Stimulated activated CD8-positive, alpha-beta memory T cell treated with anti-CD3 and anti-CD28 coated beads, Interleukin-12 subunit alpha, Interleukin-12 subunit beta, amount 100 ng/mL, for 4 hours (primary cell): ENCODE measurements around the gene LIPC.

ENCODE experiments used
- DNase-seq: peaks from one replicate; pipeline ENCODE4 v3.0.0-alpha.2; 2020; ENCODE audit warnings: low read depth

Gene LIPC

DNA sequence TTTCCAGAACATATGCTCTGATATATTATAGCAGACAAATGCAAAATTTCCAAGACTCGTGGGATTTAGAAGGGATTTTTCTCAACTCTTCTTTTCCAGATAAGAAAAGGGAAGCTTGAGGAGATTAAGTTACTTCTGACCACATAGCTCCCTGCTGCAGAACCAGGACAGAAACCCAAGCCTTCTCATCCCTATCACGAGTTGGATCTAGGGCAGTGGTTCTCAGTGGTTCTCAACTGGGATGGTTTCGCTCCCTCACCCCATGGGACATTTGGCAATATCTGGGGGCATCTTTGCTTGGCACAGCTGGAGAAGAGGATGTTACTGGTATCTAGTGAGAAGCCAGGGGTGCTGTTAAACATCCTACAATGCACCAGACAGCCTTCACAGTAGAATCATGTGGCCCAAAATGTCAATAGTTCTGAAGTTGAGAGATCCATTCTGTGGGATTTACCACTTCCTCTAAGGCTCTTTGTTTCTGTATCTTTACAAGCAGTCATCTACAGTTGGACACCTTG lies 64.2 kb downstream of the LIPC start:
- no peak for DNase-seq

DNA sequence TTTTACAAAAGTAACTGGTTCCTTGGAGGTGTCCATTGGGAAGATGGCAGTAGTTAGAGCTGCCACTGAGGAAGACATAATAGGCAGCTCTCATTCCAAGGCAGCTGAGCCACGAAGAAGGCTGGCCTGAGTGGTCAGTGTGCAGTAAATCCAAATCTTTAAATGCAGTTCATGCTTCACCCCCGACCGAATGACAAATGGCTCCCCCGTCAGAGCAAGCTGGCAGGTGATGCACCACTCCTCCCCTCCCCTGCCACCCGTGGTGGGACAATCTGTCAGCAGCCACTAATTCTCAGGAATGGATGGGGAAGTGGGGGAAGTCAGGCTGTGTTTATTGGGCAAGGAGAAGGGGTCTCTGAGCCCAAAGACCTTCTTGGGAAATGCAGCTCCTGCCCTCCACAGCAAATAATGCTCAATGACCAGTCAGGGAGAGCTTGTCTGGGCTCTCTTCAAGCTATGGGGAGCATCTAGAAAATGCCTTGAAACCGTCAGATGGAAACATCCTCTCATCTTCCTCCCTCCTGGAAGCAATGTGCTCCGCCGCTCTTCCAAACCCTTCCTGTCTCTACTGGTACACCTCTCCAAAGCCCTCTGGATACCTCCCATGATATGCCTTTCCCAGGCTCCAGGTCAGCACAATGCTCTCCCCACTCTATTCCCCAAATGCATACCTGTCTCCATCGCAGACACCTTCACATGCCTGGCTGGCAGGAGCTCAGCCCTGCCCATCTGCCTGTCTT lies 65.4 kb downstream of the LIPC start:
- no peak for DNase-seq

DNA sequence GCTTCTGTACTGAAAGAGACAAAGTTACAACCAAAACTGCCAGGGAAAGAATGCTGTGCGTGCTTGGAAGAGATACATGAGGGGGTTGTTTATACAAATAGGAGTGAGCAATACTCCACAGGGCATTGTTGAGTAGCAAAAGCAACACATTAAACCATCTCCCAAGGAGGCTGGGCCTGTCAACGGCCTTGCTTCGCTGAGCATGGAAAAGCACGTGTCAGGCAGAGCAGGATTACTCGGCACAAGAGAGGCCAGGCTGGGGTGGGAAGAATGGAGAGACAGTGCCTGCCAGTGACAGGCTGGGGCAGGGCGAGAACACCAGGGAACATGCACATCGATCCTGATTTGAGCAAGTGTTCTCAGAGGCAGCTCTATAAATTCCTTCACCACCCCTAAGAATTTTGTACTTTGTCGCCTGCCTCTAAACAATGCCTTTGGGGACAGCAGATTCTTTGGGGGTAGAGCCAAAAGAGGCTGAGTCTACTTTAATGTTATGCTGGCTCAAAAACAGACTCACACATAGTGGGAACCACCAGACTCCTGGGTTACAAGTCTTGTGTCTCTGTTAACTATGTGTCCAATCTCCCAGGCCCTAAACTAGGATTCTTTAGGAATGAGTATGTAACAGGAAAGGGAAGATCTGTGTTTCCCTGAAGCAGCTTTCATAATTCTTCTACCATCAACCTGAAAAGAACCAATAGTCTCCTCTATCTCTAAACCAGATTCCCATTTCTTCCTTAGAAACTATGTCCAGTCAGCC lies 67.2 kb downstream of the LIPC start:
- DNase-seq: no peak

DNA sequence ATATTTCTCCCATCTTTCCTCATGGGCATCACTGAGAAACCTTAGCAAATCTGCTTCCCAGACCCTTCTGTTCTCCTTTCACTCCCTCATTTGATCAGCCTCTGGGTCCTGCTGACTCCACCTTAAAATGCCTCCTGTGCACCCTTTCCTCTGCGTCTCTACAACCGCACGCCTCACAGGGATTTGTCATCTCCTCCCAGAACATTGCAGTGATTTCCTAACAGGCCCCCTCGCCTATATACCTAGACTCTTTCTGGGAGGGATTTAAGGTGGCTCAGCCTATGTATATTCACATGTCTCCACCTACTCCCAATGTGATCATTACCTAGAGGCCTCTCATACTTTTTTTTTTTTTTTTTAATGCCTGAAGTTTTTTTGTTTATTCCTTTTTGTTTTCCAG lies 69.2 kb downstream of the LIPC start:
- no peak for DNase-seq

DNA sequence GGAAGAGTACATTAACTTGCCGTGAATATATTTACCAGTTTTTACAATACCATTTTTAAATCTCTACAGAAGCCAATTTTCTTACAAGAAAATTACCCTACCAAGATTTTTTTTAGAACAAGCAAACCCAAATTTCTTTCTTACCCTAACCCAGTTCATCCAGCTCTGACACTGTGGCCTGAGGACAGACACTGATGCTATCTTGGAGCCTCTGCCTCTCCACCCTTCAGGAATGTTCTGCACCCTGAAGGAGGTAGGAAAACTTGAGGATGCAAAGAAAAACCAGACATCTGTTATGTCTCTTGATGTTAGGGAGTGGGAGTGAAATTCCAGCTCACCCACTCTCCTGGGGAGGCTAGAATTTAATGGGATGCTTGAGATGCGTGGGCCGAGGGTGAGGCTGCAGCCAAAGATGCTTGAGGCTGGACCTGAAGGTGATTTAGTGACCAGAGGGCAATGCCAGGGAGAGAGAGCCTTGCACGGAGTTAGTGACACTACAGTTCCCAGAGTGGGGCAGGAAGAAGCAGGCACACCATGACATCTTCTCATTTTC lies 69.9 kb downstream of the LIPC start:
- no peak for DNase-seq

DNA sequence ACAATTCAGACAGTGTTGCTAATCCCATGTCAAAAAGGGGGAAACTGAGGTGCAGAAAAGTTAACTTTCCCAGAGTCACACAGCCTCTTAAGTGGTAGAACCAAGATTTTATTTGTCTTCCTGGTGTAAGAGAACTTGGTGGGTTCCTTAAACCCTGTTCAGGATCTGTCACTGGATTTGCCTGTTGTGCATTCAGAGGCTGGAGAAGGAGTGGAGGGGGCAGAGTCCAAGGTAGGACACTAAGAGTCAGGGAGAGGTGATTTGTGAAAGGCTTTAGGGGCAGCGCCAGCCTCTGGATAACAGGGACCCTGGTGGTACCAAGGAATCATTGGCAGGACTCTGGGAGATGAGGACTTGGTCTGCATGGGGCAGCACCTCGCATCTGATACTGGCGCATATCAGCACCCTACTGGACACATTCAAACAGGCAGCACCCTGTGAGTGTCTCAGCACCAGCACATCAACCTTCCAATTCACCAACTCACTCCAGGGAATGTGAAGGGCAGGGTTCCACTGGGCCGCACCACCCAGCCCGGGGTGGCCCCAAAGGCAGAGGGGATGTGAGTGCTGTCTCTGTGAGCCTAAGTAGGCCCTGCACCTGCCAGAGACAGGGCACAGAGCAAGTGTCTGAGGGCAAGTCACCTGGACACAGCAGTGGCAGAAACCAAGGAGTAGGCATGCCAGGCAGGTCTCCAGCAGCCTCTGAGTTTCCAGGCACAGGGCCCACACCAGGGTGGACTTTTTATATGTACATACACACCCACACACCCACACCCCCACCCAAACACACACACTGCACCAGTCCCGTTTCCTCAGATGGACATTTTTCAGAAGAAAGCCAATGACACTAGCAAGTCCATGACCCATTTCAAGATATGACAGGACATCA lies 71.6 kb downstream of the LIPC start:
- DNase-seq: no peak

DNA sequence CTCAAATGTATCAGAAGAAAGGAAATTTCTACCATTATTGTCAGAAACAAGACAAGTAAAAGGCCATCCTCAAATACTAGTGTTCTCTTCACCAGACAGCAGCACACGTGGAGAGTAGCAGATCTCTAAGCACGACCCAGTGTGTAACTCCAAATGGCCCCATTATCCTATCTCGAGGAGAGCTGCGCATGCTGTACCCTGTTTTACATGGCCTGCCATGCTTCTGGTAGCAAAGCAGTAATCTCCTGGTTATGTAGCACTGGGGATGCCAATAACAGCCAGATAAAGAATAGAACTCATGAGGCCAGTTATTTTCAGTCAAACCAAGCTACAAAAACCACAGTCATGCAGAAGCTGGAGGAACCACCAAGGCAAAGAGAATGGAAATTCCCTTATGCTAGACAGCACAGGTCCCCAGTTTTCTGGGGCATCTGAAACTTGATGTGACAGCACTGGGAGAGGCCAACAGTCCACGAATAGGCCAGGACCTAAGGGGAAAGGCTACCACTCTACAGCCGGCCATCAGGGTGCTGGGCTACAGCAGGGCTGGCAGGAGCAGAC lies 73.0 kb downstream of the LIPC start:
- no peak for DNase-seq

DNA sequence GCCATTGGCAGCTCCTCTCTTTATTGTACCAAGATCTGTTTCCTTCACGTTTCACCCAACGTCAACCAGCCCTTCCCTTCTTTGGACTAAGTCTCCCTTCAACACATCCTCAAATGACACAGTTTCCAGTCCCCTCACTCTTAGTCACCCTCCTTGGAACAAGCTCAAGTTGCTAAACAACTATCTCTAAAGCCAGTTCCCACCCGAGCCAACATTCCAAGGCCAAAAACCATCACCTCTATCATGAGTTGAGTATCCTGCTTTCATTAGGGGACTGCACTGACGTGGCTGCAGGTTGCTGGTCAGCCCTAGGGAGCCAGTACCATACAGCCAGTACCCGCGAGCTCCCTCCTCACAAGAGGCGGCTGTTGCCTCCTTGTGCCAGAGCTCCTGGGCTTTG lies 73.8 kb downstream of the LIPC start:
- DNase-seq: no peak

DNA sequence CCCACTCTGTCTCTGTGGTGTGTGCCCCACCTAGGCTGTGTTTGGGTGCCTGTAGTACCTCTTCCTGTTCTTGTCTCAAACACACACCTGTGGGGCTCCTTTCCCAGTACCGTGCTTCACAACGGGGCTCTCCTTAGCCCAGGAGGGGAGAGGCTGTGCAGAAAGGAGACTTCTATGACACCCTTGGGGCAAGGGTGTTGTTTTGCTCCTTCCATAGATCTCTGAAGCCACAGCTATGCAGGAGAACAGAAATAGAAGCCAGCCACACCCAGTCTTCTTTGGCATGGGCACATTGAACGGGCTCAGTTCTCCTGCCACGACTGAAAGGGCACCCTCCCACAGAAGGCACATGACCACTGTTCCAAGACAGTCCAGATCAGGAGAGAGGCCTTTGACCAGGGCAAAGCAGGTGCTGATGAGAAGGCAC lies 74.3 kb downstream of the LIPC start:
- DNase-seq: no peak

DNA sequence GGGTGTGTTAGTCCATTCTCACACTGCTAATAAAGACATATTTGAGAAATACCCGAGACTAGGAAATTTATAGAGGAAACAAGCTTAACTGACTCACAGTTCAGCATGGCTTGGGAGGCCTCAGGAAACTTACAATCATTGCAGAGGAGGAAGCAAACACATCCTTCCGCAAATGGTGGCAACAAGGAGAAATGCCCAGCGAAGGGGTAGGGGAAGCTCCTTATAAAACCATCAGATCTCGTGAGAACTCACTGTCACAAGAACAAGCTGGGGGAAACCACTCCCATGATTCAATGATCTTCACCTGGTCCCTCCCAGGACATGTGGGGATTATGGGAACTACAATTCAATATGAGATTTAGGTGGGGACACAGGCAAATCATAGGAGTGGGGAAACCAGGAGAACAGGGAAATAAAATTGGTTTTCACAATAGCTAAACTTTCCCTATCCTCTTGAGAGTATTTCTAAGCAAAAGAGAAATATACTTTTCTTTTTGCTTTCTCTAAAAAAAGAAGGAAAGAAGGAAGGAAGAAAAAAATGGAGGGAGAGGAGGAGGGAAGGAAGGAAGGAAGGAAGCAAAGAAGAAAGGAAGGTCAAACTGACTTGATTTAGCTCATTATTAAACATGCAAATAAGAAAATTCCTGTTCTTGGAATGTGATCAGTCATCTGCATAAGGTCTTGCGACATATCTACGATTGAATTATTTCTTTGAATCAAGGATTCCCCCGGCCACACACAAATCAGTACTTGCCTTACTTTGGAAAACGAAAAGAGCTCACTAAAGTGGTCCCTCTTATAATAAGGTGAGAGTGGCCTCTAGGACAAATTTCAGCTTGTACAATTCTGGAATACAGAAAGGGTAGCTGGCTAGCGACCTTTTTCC lies 75.2 kb downstream of the LIPC start:
- no peak for DNase-seq

DNA sequence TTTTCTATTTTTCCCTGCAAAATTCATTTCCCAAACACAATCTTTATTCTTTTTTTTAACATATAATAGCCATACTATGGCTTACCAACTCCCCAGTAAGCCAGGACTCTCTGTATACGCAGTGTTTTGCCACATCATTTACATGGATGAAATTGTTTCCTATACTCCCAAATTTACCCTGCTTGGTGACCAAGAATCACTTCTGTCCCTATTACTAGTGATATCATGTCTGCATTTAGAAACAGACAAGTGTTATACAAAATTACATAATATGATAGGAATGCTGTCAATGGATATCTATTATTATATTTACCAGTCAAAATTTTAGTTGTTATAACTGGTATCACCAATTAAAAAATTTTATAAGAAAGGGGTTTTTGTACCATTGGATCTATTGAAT lies 77.8 kb downstream of the LIPC start:
- no peak for DNase-seq

DNA sequence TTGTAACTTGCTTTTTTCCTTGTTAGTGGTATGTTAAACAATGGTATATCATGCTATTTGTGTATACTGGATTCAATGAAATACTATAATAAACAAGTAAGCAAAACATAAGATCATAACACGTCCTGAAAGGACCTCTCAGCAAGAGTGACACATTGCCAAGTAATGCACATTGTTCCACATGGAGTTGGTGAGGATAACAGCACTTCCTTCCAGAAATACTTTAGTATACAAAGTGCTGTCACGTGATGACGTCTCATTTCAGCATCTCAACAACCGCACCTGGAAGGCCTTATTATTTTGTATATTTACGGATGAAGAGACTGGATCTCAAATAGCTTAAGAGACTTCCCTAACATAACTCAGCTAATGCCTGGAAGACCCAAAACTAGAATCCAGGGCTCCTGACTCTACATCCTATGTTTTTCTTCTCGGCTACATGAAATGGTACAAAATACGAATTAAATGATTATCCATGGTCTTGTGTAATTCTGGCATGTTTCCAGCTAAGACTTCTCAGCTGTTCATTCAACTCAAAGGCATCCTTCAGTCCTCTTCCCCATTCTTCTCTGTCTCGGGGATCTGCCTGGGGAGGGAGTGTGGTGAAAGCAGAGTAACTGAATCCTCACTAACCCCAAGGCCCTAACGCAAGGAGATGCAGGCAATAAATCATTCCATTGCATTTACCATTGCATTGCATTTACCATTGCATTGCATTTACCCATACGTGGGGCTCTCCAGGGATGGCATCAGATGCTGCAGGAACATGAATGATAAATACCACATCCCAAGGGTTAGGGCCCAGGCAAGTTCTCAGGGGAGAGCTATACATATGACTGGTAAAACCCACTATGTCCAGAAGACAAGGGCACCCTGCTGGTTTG lies 79.2 kb downstream of the LIPC start:
- no peak for DNase-seq

DNA sequence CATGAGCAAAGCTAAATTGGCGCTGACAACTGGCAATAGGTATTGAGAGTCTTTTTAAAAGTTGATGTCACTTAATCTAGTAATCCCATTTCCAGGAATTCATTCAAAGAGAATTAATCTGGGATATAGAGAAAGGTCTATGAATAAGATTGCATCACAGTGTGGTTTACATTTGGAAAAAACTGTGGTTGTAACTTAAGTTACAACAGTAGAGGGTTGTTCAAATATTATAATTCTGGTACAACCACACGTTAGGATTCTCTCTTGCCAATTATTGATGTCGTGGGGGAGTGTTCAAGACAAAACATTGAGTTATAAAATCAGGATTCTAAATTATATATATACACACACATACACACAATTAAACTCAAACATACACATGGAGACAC lies 79.8 kb downstream of the LIPC start:
- no peak for DNase-seq

DNA sequence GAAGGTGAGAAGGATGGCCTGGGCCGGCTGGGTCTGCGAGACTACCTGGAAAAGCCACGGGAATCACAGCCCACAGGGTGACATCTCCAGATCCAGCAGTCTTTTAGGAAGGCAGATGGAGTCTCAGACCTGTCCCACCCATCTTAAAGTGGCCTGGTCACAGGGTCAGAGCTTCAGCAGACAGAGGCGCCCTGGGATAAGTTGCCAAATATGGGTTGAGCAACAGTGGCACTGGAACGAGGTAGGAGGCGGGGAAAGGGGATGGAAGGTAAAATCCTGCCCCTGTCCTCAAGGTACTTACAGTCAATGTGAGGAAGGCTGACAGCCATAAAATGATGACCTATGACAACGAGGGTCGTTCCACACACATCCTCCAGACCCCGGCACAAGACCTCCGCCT lies 80.7 kb downstream of the LIPC start:
- no peak for DNase-seq

DNA sequence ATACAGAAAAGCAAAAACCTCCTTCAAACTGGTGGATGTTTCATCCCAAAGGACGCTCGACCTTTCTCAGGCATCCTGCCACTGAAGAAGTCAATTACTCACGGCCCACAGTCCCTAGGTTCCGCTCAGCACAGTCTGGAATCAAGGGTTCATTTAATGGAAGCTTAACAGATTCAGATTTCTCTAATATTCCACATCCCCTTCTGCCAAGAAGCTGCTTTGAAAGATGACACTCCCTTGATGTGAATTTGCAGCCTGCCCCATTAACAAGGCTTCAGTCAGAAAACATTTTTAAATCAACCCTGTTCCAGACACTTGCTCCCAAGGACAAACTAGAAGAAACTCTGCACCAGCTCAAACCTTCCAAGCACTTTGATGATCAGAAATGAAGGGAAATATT lies 81.2 kb downstream of the LIPC start:
- no peak for DNase-seq

DNA sequence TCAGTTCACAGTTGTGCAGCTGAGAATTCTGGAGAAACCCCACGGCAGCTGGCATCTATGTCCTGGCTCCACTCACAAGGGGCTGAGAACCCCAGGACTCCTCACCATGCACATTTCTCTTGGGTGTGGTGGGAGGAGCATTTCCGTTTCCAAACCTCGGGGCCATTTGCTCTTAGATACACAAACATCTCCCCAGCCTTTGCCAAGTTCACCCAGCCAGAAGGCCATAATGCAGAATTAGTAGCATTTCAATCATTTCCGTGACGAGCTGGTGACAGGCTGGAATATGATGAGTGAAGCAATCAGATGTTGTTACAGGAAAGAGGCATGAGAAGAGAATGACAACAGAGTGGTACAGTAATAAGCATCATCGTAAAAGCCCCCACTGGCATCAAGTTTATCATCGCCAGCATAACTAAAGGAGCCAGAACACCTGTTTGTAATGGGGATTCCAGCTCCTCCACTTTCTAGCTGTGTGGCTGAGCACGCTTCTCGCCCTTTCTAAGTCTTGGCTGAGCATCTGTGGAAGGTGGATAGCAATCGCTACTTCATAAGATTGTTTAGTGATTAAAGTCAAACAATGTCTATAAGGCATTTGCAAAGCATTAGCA lies 82.0 kb downstream of the LIPC start:
- no peak for DNase-seq

DNA sequence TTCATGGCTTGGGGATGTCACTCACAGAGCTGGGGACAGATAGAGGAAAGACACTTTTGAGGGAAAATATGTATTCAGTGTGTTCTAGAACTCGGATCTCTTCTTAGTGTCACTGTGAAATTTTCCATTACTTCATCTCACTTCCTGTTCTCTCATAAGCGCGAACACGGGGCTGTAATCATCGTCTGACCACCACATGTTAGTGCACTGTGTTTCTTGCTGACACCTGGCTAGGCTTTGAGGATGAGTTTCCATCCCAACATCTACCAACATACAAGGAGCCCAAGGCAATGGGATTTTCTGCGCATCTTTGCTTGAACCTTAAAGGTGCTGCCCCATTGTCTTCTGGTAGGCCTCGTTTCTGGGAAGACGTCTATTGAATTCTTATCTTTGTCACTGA lies 84.0 kb downstream of the LIPC start:
- no peak for DNase-seq

DNA sequence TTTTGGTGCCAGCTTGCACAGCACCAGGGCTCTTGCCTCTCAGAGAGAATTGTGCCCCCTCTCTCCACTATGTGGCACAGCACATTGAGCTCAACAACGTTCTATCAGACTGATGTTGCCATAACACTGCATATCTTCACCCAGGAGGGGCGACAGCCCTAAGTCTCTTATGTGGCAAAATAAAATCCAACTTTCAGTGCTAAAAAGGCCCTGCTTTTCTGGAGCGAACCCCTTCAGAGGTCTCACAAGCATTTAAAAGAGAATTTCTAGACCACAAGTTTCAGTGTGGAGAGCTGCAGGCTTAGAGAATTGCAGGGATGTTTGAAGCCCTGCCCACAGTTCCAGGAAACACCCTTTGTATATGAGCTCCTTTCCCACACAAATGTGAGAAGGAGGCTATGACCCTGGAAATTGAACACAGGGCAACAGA lies 85.5 kb downstream of the LIPC start:
- no peak for DNase-seq
